Retinal pigment epithelial cell (primary cell): ENCODE measurements around the gene TIMM44.
"Not testable (repeated sequence)": the region's sequence is repeated elsewhere in the genome, so short reads cannot be mapped to it uniquely, and the experiment has no call there.

Experiments
- DNase-seq: peaks from one replicate; pipeline ENCODE4 v3.0.0-alpha.2; 2010; ENCODE audit warnings: low read depth
- H3K4me3 ChIP-seq: 2 replicates; pipeline ENCODE4 v1.5.1; 2011; ENCODE audit warnings: mild to moderate bottlenecking, low read length, control low read depth, moderate library complexity
- CTCF ChIP-seq: conservative IDR thresholded peaks from 2 replicates; pipeline ENCODE4 v1.5.1; 2011; ENCODE audit warnings: low read depth, low read length, control low read depth, inconsistent platforms

TIMM44 gene

GRCh38 chr19:7962644-7963268 is 19.3 kb upstream of the TIMM44 start:
- H3K4me3 ChIP-seq: no peak overlapping the region
- no peak for TF ChIP-seq CTCF
- no peak for DNase-seq

- no peak overlapping the region for H3K4me3 ChIP-seq
- no peak for TF ChIP-seq CTCF
- no peak for DNase-seq
These were observed 18.6 kb upstream of the TIMM44 start for GRCh38 chr19:7961920-7962626.

- not testable (repeated sequence) for H3K4me3 ChIP-seq, DNase-seq
These were observed 17.6 kb upstream of the TIMM44 start for GRCh38 chr19:7961082-7961481.

GRCh38 chr19:7959211-7959610 is 15.7 kb upstream of the TIMM44 start:
- no peak for DNase-seq
- no peak for TF ChIP-seq CTCF
- no peak overlapping the region for H3K4me3 ChIP-seq

- H3K4me3 ChIP-seq: no peak overlapping the region
- no peak for TF ChIP-seq CTCF
- DNase-seq: no peak
These were observed 12.2 kb upstream of the TIMM44 start for GRCh38 chr19:7955696-7956095.

- no peak for TF ChIP-seq CTCF
- H3K4me3 ChIP-seq: no peak overlapping the region
- no peak for DNase-seq
These were observed 10.1 kb upstream of the TIMM44 start for GRCh38 chr19:7953576-7953975.

GRCh38 chr19:7953060-7953459 is 9.6 kb upstream of the TIMM44 start:
- TF ChIP-seq CTCF: no peak
- DNase-seq: no peak
- no peak overlapping the region for H3K4me3 ChIP-seq
